ENCODE data around the gene ITGB5. TPM values are rescaled to one million over a fixed set of nuclear protein-coding genes. Genes with fewer than 3 reads are reported as not detected.

ITGB5 gene
- total RNA-seq, 4 donors from 2014 or later, result 79.2 to 122 (median 110) TPM

DNA sequence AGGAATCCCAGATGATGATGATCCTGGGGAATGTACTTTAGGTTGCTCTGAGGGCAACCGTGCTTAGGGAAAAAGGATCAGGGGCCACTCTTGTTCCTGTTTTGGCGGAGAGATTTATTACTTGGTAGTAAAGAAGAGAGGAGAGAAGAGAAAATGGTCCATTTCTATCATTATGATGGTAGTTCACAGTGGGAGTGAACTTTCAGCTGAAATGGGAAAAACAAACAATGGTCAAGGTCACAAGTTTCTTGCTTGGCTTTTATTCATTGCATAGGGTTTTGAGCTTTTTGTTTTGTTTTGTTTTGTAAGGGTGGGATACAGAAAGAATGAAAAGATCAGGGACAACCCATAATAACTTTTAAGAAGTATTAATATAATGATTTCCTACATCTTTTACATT lies 164.6 kb downstream of the ITGB5 start:
- WGBS, 2 donors, result 84 to 90% methylated on average over 2 of the region's 2 CpGs
- no peak overlapping the region for H3K4me3 ChIP-seq (replicated peaks in 1 of 3)
- TF ChIP-seq POLR2A (IDR thresholded peaks at IDR 0.05), result no peak
- no peak for TF ChIP-seq CTCF (IDR thresholded peaks at IDR 0.05)
- H3K36me3 ChIP-seq, result no peaks in the 10 kb centered on the region
- intact Hi-C loops (cut with DNase I), result no loop called here
- H3K4me1 ChIP-seq, result no peaks in the 10 kb centered on the region
- no peak overlapping the region for H3K27ac ChIP-seq
- DNase-seq, result no peak
- no peaks in the 10 kb centered on the region for H3K9me3 ChIP-seq
- no peaks in the 10 kb centered on the region for H3K27me3 ChIP-seq

DNA sequence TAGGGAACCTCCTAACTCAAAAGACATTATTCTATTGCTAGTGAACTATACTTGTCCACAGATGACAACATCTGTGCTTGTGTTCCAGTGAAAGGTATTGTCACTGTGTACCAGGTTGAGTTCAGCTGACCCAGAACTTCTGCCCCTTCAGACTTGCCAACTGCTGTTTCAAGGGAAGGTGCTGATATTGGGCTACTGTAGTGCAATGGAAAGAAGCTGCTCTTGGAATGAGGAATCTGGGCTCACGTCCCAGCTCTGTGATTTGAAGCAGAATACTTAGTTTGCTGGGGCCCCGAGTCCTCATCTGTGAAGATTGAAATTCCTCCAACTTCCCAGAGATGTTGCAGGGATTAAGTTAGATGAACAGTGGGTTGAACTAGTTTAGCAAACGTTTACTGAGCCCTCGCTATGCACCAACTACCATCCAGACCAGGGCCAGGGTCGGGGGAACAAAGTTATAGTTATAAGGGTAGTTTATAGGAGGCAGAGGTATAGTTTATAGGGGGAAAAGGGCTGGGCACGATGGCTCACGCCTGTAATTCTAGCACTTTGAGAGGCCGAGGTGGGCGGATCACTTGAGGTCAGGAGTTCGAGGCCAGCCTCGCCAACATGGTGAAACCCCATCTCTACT lies 172.8 kb downstream of the ITGB5 start:
- no peaks in the 10 kb centered on the region for H3K9me3 ChIP-seq
- 70 to 76% methylated on average over 11 of the region's 11 CpGs for WGBS, 2 donors
- H3K4me3 ChIP-seq (replicated peaks in 1 of 3), result no peak overlapping the region
- H3K27ac ChIP-seq, result no peak overlapping the region
- no peaks in the 10 kb centered on the region for H3K36me3 ChIP-seq
- peak; percentile 7 to 27 for DNase-seq
- H3K4me1 ChIP-seq, result no peaks in the 10 kb centered on the region
- no peaks in the 10 kb centered on the region for H3K27me3 ChIP-seq
- intact Hi-C loops (cut with DNase I), result no loop called here
- TF ChIP-seq CTCF (IDR thresholded peaks at IDR 0.05) (no peak), POLR2A (IDR thresholded peaks at IDR 0.05) (no peak)

MicroRNA genes within 50 kb of the gene (microRNA counts, 767-probe panel; counts per million panel counts)
- microRNA hsa-miR-544b, result 0 counts per million in 2 donors

Small RNA genes lying within 50 kb of the gene (microRNA-seq; reads per million reads assigned to microRNA genes)
- gene MIR544B, result not detected

Small RNA genes lying within 50 kb of the gene (small RNA-seq; reads per million reads assigned to genes)
- not detected for gene MIR544B

Other genes with a start within 250 kb of the ITGB5 start
- 10 to 100 TPM; 18.5 to 37.4 (median 25.5) TPM for gene UMPS, start 156.9 kb downstream of the ITGB5 start, total RNA-seq
- gene MUC13, start 47.4 kb upstream of the ITGB5 start, total RNA-seq, result not detected
- 100 to 1,000 TPM in 3 of 4 donors, 10 to 100 TPM in 1; 91.4 to 266 (median 199) TPM for gene HEG1, start 168.6 kb upstream of the ITGB5 start, total RNA-seq